Activated CD4-positive, CD25-positive, alpha-beta regulatory T cell treated with anti-CD3 and anti-CD28 coated beads, Interleukin-2, amount 50 U/mL, for 24 hours (primary cell): Measurements from ENCODE around the gene ITGAX.

Experiments used
- ATAC-seq, 2 donors: fragments of 150-1000 bp; cut with Tn5 transposase; one replicate each; pipeline ENCODE4 v1.10.0; 2021; ENCODE audit warnings: mild to moderate bottlenecking in 1 of 2, moderate library complexity in 1 of 2

ITGAX gene

DNA sequence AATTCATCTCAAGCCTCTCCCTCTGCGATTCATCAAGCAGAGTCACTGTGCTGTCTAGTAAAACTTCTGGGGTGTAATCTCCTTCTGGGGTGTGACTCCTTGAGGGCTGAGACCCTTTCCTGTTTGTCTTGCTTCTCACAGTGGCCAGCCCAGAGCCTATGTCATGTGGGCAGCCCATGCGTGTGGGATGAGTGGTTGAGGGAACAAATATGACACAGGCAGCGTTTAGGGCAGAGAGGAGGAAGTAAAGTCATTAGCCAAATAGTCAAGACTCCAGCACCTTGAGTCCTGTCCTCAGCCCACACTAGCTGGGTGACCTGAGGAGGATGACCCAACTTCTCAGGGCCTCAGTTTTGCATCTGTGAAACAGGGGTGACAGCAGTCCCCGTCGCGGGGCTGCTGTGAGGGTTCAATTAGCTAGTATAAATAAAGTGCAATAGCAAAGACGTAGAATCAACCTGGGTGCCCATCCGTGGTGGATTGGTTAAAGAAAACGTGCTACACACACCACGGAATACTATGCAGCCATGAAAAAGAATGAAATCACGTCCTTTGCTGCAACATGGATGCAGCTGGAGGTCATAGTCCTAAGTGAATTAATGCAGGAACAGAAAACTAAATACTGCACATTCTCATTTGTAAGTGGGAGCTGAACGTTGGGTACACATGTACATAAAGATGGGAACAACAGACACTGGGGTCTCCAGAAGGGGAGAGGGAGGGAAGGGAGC, 4.5 kb upstream of the ITGAX start:
- ATAC-seq, result no peak

DNA sequence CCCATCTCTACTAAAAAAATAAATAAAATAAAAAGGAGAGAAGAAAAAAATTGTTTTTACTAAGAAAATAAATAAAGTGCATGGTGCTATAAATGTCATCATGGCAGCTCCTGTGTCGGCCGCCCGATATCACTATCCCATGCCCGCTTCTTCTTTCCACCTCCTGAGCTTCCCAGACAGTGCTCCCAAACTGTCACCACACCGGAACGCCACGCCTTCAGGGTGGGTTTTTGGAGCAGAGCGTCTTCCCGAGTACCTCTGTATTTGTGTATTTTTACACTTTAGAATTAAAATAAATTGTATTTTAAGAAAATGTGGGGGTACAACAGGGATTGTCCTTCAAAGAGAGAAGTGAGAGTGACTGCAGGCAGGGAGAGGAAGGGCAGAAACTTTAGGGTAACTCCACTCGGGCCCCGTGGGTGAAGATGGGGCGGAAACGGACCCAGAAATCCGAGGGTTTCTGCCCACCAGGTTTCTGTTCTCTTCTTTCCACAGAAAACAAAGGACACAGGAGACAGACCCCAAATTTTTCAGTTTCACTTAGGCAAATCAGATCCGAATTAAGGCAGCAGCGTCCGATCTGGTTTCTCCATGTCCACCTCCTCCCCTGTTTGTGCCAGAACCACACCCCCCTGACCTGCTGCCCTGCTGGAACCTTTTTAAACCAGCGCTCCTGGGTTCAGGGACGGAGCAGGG, 3.6 kb upstream of the ITGAX start:
- no peak for ATAC-seq

DNA sequence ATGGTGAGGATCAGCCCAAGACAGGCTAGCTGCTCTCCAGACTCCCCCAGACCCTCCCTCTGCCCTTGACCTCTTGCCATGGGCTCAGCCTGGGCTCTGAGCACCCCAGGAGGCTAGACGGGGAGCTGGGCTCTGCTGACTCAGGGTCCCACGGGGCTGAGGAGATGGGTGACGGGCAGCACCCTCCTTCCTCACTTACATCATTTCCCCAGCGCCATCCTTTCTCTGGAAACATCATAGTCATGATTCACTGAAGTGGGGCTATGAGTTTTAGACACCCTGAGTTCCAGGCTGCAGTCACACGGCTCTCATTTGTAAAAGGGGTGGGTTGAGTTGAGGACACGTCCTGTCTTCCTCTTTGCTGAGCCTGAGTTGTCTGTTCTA, 3.0 kb upstream of the ITGAX start:
- peak; percentile 41 to 54 for ATAC-seq

DNA sequence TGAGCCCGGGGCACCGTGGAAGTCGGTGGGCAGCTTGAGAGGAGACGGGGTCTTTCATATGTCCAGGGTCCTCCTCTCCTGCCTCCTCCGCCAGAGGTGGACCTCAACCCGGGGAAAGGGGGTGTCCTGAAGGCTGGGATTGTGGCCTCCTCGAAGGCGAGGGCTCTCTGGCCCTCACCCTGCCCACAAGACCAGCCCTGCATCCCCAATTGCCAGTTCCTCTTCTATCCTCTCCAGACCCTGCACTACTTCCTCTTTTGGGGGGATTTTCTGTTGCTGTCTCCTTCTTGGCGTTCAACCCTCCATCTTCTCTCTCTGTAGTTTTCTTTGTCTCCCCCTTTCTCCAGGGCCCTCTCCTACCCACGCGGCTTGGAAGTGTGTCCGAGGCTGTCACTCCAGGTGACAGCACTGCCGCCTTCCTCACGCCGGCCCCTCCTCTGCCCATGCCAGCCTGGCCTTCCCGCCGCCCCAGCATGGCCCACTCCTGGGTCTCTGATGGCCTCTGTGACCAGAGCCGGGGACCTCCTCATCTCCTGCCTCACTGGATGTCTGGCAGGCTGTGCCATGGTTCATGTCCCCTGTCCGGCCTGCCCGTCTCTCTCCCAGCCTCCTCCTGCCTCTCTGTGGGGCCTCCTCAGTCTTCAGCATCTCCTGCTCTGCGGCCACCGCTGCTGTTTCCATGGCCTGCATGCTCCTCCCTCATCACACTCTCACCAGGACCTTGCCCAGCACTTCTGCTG, 2.4 kb upstream of the ITGAX start:
- ATAC-seq, result no peak

DNA sequence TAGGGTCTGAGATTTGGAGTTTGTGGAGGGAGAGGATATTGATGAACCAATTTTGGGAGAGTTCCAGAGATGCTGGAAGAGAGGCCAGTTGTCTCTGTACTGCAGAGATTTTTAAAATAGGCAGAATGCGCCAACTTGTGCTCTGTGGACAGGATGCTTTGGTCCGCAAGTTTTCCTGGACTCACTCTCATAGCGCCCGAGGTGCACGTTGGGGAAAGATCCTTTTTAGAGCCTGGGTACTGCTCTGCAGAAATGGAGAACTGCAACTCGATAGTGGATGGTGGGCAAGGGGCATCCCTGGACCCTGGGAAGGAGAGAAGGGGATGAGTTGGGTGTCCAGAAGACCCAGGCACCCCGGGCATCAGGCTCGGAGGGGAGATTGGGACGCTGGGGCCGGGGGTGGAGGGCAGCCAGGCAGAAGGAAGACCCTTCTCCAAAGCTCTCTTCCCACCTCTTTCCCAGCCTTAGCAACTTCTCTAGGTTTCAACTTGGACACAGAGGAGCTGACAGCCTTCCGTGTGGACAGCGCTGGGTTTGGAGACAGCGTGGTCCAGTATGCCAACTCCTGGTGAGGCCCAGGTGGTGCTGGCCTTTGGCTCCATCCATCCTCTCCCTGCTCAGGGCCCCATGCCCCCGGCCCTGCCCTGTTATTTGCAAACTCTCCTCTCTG, 590 bp downstream of the ITGAX start:
- ATAC-seq, result no peak

DNA sequence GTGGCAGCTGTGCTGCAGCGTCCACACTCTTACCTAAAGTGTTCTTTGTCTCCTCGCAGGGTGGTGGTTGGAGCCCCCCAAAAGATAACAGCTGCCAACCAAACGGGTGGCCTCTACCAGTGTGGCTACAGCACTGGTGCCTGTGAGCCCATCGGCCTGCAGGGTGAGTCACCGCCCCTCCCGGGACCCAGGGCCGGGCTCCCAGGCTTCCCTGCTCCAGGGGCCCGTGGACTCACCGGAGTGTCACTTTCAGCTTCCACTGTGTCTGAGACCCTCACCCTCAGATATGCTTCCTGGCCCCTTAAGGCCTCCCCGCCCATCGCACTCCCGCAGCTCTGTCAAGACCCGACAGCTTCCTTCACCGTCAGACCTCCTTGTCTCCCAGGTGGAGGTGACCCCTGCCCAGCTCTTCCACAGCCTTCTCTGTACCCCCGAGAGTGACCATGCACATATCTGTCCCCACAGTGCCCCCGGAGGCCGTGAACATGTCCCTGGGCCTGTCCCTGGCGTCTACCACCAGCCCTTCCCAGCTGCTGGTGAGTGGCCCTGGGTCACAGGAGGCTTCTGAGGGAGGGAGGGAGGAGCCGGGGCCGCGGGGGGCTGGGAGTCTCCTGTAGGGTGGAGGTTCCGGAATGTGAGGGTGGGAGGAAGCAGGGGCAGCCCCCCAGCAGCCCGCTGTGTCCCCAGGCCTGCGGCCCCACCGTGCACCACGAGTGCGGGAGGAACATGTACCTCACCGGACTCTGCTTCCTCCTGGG, 1.8 kb downstream of the ITGAX start:
- ATAC-seq, result no peak

DNA sequence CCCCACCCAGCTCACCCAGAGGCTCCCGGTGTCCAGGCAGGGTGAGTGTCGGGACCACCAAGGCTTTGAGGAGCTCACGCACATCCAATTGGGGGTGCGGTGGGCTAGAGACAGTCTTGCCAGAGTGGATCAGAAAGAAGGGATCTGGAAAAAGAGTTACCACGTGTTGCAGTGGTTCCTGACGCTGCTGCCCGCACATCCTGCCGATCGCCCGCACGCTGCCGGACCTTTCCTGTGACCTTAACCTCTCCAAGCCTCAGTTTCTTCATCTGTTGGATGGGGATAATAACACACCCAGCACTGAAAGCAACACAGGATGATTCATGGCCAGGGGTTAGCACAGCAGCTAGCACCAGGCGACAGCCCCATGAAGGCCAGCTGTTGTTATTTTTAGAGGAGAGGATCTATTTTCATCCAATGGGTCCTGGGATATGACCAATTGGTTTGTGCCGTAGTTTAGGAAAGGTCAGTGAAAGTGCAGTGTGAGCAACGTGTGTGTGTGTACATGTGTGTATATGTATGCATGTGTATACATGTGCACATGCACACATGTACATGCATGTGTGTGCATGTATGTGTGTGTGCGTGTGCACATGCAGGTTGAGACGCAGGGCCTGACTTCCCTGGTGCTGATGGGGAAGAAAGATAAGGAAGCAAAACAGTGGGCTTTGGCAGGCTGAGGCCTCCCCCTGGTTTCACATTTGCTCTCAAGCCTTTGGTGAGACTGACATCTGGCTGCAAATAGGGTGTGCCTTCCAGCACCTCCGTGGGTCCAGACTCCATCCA, 2.5 kb downstream of the ITGAX start:
- ATAC-seq, result no peak

DNA sequence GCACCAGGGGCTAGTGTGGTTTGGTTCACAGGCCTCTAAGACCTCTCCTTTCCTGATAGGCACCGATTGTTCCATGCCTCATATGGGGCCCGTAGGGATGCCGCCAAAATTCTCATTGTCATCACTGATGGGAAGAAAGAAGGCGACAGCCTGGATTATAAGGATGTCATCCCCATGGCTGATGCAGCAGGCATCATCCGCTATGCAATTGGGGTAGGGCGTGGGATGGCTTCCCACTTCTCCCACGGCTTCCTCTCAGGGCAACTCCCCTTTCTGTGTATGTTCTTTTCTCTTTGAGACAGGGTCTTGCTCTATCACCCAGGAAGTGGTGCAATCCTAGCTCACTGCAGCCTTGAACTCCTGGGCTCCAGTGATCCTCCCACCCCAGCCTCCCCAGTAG, 5.3 kb downstream of the ITGAX start:
- ATAC-seq, result no peak

DNA sequence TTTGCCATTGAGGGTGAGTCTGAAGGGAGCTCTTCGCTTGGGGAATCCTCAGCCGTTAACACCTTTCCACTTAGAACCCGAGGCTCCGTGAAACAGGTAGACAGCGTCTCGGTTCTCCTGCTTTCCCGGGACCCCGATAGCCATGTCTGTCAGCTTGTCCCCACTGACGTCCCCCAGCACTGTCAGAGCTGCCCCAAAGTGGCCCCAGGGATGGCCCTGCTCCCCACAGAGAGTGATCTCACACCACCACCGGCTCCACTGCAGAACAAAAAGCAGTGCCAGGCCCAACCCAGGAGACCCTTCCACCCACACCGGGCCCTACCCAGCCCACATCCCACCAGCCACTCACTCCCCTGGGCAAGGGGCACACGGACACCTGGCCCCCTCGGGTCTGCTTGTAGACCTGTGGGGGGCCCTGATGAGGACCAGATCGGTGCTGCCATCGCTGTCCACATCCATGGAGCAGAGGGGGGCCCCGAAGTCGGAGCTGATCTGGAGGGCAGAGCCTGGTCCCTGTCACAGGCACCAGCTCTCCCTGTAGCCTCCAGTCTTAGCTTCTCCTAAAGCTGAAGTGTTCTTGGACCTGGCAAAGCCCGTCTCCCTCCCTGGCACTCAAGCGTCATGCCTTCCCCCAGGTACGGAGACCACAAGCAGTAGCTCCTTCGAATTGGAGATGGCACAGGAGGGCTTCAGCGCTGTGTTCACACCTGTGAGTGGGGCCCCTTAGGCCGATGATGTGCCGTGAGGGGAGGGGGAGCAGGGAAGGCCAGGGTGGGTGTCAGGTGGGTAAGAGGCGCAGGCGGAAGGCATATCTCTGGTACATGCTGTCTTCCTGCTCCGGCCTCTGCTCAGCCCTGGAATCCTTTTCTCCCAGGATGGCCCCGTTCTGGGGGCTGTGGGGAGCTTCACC, 6.5 kb downstream of the ITGAX start:
- ATAC-seq, result no peak

DNA sequence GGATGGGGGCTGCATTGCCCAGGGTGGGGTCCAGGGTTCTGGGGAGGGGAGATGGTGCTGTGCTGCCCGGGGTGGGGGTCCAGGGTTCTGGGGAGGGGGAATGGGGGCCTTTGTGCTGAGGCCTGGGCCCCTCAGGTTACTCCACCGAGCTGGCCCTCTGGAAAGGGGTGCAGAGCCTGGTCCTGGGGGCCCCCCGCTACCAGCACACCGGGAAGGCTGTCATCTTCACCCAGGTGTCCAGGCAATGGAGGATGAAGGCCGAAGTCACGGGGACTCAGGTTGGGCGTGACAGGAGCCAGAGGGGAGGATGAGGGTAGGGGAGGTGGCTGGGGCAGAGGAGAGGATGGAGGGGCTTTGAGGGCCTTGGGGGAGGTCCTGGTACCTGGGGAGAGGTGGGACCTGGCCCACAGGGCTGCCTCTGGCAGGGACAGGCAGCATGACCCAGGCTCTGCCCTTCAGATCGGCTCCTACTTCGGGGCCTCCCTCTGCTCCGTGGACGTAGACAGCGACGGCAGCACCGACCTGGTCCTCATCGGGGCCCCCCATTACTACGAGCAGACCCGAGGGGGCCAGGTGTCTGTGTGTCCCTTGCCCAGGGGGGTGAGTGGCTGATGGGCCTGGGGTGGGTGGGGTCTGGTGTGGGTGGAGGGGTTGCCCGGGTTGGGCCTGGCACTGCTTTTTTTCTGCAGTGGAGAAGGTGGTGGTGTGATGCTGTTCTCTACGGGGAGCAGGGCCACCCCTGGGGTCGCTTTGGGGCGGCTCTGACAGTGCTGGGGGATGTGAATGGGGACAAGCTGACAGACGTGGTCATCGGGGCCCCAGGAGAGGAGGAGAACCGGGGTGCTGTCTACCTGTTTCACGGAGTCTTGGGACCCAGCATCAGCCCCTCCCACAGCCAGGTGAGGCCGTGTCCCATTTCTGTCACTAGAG, 7.8 kb downstream of the ITGAX start:
- ATAC-seq, result no peak

DNA sequence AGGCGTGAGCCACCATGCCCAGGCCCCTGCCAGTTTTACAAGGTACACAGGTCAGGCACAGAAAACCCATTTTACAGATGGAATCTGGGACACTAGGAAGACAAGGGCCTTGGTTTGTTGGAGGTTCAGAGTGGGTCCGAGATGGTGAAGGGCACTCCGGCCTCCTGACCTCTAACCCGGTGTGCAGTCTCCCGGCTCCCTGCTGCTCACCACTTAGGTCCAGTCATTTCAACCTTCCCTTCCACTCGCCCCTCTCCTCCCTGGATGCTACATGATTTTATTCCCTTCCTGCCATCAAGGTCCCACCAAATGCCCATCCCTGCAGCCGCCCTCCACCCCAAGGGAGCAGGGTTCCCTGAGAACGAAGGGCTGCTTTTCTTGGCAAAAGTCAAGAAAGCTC, 8.7 kb downstream of the ITGAX start:
- no peak for ATAC-seq

DNA sequence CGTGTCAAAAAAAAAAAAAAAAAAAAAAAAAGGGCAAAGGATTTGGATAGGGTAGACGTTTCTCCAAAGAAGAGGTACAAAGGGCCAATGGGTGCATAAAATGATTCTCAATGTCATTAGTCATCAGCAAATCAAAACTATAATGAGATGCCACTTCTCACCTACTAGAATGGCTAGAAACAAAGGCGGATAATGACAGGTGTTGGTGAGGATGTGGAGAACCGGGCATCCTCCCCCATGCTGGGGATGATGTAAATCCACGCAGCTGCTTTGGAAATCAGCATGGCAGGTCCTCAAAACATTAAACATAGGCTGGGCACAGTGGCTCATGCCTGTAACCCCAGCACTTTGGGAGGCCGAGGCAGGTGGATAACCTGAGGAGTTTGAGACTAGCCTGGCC, 9.4 kb downstream of the ITGAX start:
- no peak for ATAC-seq

DNA sequence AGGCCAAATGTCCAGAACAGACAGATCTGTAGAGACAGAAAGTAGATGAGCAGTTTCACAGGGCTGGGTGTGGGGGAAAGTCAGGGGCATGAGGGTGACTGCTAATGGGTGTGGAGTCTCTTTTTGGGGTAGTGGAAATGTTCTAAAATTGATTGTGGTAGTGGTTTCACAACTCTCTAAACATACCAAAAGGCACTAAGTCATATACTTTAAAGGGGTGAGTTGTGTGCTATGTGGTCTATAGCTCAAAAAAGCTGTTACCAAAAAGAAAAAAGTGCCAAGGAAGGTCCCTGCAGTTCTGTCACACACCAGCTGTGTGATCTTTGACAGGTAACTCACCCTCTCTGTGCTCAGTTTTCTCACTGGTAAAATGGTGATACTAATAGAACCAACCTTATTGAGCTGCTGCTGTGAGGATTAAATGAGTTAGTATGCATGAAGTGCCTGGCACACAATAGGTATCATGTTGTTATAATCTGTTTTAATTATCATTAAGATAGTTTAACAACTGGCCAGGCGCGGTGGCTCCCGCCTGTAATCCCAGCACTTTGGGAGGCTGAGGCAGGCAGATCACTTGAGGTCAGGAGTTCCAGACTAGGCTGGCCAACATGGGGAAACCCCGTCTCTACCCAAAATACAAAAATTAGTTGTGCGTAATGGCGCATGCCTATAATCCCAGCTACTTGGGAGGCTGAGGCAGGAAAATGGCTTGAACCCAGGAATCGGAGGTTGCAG, 10.3 kb downstream of the ITGAX start:
- ATAC-seq, result peak in 1 of 2 donors; percentile 27

DNA sequence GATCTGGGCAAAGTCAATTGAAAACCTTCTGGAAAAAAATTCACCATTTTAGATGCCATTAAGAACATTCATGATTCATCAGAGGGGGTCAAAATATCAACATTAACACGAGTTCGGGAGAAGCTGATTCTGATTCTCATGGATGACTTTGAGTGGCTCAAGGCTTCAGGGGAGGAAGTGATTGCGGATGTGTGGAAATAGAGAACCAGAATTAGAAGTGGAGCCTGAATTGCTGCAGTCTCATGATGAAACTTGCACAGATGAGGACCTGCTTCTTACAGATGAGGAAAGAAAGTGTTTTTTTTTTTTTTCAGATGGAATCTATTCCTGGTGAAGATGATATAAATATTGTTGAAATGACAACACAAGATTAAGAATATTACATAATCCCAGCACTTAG, 12.9 kb downstream of the ITGAX start:
- ATAC-seq, result no peak

DNA sequence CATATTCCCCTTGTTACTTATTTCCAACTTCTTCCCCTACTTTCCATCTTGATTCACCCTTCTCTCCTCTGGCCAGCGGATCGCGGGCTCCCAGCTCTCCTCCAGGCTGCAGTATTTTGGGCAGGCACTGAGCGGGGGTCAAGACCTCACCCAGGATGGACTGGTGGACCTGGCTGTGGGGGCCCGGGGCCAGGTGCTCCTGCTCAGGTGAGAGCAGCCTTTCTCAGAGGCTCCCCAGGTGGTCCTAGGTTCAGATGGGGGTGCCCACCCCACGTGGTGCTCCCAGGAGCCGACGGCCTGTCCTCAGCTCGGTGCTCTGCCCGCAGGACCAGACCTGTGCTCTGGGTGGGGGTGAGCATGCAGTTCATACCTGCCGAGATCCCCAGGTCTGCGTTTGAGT, 16.0 kb downstream of the ITGAX start:
- no peak for ATAC-seq

DNA sequence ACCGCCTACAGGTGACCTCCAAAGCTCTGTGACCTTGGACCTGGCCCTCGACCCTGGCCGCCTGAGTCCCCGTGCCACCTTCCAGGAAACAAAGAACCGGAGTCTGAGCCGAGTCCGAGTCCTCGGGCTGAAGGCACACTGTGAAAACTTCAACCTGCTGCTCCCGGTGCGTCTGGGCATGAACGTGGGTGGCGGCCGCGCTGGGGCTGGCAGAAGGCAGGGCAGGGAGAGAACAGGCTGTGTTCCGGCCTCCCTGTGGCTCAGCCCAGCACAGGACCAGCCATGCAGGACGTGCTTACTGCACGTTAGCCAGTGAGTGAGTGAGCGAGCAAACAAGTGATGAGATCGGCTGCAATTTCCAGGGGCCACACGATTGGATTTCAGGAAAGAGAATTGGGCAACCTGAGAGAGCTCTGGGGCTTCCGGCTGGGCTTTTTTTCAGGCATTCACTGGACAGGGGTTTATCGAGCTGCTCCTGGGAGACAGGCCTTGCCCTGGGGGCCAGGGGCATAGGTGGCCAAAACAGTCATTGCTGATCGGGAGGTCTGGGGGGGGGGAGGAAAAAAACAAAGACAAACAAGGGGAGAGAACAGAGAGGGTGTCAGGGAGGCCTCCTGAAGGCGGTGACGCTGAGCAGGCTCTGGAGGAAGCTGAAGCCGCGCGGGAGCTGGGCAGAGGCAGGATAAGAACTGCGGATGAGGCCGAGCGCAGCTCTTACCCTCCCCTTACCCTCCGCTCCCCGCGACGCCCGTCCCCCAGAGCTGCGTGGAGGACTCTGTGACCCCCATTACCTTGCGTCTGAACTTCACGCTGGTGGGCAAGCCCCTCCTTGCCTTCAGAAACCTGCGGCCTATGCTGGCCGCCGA, 16.9 kb downstream of the ITGAX start:
- no peak for ATAC-seq

DNA sequence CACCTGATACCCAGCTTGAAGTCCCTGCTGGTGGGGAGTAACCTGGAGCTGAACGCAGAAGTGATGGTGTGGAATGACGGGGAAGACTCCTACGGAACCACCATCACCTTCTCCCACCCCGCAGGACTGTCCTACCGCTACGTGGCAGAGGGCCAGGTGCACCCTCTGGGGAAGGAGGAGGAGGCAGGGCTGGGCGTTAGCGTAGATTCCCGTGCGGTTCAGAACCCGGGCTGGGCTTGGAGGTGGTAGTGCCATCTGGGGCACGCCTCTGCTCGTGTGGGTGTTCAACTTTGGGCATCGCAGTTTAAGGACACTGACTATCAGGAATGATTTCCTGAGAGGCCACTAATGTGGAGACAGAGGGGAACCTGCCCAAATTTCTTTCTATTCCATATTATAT, 18.3 kb downstream of the ITGAX start:
- no peak for ATAC-seq

DNA sequence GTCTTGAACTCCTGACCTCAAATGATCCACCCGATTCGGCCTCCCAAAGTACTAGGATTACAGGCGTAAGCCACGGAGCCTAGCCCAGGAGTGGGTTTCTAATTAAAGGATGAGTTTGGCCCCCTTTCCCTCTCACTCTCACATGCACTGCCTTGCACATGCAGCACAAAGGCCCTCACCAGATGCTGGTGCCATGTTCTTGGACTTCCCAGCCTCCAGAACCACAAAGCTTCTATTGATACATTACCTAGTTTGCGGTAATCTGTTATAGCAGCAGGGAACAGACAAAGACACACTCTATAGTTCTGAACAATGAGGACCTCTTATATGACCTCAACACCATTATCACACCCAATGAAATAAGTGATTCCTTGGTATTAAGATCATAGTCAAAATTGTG, 20.3 kb downstream of the ITGAX start:
- no peak for ATAC-seq
